HEK293 (cell line): ENCODE data around the gene EOMES.

Source experiments
- CTCF ChIP-seq: fragments of 450-650 bp; formaldehyde crosslinking; IDR thresholded peaks from 2 replicates; pipeline ENCODE4 v1.5.1; 2016; ENCODE audit warnings: missing biosample characterization, missing genetic modification characterization
- TCF7L2 ChIP-seq: IDR thresholded peaks from 2 replicates; pipeline ENCODE4 v1.6.1; 2011; ENCODE audit warnings: low read depth, mild to moderate bottlenecking, inconsistent platforms, low read length, moderate library complexity, borderline replicate concordance
- ZNF121 ChIP-seq: fragments of 450-650 bp; formaldehyde crosslinking; IDR thresholded peaks from 2 replicates; pipeline ENCODE4 v1.5.1; 2016; ENCODE audit warnings: missing biosample characterization, missing genetic modification characterization
- ZNF2 ChIP-seq: fragments of 450-650 bp; formaldehyde crosslinking; IDR thresholded peaks from 2 replicates; pipeline ENCODE4 v1.5.1; 2016; ENCODE audit warnings: missing biosample characterization, missing genetic modification characterization
- ZNF324 ChIP-seq: fragments of 450-650 bp; formaldehyde crosslinking; IDR thresholded peaks from 2 replicates; pipeline ENCODE4 v1.5.1; 2016; ENCODE audit warnings: missing biosample characterization, missing genetic modification characterization
- ZNF394 ChIP-seq: fragments of 450-650 bp; formaldehyde crosslinking; IDR thresholded peaks from 2 replicates; pipeline ENCODE4 v1.5.1; 2016; ENCODE audit warnings: missing biosample characterization, missing genetic modification characterization, mild to moderate bottlenecking, moderate library complexity, borderline replicate concordance
- ZNF639 ChIP-seq: fragments of 450-650 bp; formaldehyde crosslinking; IDR thresholded peaks from 2 replicates; pipeline ENCODE4 v1.5.1; 2016; ENCODE audit warnings: missing biosample characterization, missing genetic modification characterization
- ZNF76 ChIP-seq: fragments of 450-650 bp; formaldehyde crosslinking; IDR thresholded peaks from 2 replicates; pipeline ENCODE4; 2016; ENCODE audit warnings: low read depth, missing biosample characterization, missing genetic modification characterization, borderline replicate concordance

DNA sequence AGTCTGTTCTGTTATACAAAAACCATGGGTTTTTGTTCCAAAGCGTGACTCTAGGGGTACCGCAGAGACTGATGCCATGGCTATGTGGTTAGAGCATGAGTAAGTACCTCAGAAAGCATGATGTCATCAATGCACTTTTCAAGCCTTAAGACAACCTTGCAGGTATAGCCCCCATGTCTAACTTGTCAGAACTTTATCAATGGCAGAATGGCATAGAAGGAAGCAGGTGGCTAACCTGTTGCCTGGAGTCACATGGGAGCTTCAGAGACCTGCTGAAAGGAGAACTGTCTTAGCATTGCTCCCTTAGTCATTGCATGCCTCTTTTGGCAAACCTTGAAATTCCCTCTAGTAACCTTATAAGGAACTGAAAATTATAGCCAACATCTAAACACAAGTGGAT lies 52.5 kb downstream of the EOMES start:
- TF ChIP-seq CTCF (tag by site-specific recombination), result no peak
- TF ChIP-seq ZNF394, result no peak
- TF ChIP-seq ZNF2, result no peak
- TF ChIP-seq ZNF121, result no peak
- no peak for TF ChIP-seq TCF7L2
- no peak for TF ChIP-seq ZNF639
- no peak for TF ChIP-seq ZNF76
- TF ChIP-seq ZNF324 (tag by site-specific recombination), result no peak
